GM10847 (cell line): ENCODE data around the gene STAT6.

Source experiments
- POLR2A ChIP-seq: IDR thresholded peaks from 2 replicates; pipeline ENCODE4 v1.6.1; 2011; ENCODE audit not compliant: insufficient read length; ENCODE audit errors: extremely low read depth

Gene STAT6

GRCh38 chr12:57089271-57090245 lies 21.6 kb downstream of the STAT6 start:
- TF ChIP-seq POLR2A: no peak

DNA sequence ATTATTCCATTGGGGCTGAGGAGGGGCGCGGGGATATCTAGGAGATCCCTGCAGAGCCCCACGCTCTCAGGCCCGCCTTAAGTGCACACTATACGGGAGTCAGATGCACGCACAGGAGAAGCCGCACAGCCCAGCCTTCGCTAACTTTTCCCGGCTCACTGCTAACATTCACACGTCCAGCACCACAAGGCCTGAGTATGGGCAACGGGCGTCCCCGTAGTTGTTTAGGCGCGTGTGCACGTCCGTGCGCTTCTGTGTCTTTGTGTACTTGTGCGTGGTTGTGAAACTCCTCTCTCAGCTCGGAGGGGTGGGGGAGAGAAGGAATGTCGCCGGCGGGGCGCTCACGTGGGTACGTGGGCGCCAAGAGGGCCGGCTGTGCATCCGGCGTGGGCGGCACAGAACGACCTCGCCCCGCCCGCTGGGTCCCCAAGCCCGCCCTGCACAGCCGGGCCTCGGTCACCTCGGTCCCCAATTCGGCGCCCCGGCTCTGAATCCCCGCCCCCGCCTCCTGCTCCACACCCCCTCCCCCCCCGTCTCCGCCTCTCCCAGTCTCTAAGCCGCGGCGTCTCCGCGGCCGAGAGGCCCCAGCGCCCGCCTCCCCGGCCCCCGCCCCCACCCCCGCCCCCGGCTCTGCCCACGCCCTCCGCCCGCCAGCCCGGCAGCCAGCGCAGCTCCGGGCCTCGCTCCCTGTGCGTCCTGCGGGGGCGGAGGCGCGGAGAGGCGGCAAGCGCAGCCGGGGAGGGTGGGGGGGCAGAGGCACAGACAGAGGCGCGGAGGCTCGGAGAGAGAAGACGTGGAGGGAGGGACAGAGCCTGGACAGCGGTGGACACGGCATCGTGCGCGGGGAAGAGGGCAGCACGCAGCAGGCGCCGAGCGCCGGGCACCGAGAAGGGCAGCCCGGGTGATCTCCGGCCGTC lies 22.6 kb downstream of the STAT6 start, which contains the start of gene NAB2:
TSS of gene NAB2 (plus strand) at position 761 of the 917 bp plus-strand sequence. CDS start 158 bp downstream, outside the sequence.
- TF ChIP-seq POLR2A: peak; percentile 50

DNA sequence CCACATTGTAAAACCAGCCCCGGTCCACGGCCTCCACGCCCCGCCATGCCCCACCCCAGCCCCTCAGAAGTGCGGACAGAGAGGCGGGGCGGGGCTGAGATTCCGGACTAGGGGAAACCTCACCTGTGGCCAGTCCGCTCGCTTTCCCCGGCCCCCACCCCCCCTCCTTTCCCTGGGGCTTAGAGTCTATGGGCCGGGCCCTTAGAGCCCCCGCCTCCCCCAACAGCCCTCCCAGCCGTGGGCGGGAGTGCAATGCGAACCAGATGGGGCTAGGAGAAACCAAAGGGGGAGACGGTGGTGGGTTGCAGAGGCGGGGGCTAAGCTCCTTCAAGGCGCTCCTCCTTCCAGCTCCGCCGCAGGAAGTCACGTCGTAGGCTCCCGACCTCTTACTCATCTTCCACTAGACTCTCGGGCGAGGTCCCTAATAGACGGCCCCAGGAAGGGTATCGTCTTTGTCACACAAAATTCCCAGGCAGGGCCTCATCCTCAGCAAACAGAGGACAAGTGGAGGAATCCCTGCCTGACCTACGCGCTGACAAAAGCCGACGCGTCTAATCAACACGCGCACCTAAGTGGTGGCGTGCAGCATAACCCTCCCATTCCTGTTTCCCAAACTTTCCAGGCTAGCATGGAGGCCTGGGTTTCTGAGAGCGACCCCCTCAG lies 23.3 kb downstream of the STAT6 start:
- TF ChIP-seq POLR2A: peak; percentile 12

- peak; percentile 55 for TF ChIP-seq POLR2A
Observed at GRCh38 chr12:57087010-57087690, 24.0 kb downstream of the STAT6 start.

GRCh38 chr12:57086493-57087009 lies 24.6 kb downstream of the STAT6 start:
- no peak for TF ChIP-seq POLR2A

GRCh38 chr12:57085999-57086492 lies 25.1 kb downstream of the STAT6 start:
- peak; percentile 13 for TF ChIP-seq POLR2A

DNA sequence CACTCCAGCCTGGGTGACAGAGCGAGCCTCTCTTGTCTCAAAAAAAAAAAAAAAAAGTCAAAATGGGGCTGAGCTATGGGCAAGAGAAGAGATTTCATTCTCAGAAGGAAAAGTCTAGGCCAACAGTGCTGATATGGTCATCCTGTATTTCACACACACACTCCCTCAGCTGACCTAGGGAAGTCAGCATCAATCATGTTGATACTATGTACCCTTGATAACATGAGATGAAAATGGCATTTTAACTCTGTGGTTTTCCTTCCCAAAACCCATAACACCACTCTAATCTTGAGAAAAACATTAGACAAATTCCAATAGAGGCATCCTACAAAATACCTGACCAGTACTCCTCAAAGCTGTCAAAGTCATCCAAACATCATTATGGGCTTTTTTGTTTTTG lies 30.3 kb downstream of the STAT6 start:
- no peak for TF ChIP-seq POLR2A

DNA sequence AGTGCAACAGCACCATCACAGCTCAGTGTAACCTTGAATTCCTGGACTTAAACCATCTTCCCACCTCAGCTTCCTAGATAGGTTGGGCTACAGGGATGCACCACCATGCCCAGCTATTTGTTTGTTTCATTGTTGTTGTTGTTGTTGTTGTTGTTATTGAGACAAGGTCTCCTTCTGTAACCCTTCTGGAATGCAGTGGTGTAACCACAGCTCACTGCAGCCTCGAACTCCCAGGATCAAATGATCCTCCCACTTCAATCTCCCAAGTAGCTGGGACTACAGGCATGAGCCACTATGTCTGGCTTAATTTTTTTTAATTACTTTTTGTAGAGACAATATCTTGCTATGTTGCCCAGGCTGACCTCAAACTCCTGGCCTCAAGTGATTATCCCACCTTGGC lies 31.3 kb downstream of the STAT6 start:
- no peak for TF ChIP-seq POLR2A

- TF ChIP-seq POLR2A: peak; percentile 41
Observed at GRCh38 chr12:57078519-57079404, 32.4 kb downstream of the STAT6 start, which contains the start of gene NEMP1. Gene NEMP1, minus strand, starts transcription at chr12:57078791. Its CDS starts 46 bp downstream, at chr12:57078745.

DNA sequence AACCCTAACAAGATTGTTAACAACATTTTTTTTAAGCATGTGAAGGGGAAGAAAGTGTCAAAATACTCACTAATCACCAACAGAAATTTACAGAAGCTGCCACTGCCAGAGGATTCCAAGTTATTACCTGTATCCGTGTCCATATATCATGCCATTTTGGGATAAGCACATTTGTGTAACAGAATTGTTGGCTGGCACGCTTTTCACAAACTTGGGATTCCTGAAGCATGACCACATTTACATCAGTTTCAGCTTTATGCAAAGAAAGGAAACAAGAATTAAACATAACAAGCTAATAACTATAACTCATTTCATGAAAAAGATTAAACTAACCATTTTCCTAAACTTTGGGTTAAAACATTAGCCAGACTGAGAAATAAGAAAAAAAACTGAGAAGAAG lies 38.5 kb downstream of the STAT6 start:
- no peak for TF ChIP-seq POLR2A

GRCh38 chr12:57069523-57069922 lies 41.6 kb downstream of the STAT6 start:
- no peak for TF ChIP-seq POLR2A

- no peak for TF ChIP-seq POLR2A
Observed at GRCh38 chr12:57066245-57066644, 44.9 kb downstream of the STAT6 start.
